NCI-H2081 (cell line): Measurements from ENCODE around the gene ENOX2.

ENCODE experiments used
- DNase-seq, 2 experiments: peaks; one replicate each; lab custom pipeline; 2025; lab: John Stamatoyannopoulos, UW

Gene ENOX2

GRCh38 chrX:130699618-130700017 is 203.4 kb downstream of the ENOX2 start:
- no peak for DNase-seq

- DNase-seq, result no peak
These were observed 206.5 kb downstream of the ENOX2 start for GRCh38 chrX:130696542-130696941.

- no peak for DNase-seq
These were observed 207.1 kb downstream of the ENOX2 start for GRCh38 chrX:130695931-130696330.

GRCh38 chrX:130694983-130695382 is 208.0 kb downstream of the ENOX2 start:
- DNase-seq, result no peak

DNA sequence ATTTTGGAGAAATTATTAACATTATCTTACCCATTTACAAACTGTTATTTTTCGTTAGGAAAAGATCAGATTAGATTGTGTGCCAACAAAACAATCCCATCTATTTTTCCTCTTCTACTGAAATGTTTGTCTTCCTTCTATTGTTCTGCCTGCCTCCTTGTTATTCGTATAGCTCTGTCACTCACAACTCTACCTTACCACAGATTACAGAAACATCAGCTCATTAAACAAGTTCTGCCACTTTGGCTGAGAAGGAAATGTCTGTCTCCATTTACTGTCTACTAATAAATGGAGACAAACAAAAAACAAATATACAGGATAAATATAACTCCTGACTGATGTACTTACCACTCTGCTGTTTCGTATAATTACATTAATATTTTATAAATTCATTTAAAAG is 211.4 kb downstream of the ENOX2 start:
- no peak for DNase-seq

DNA sequence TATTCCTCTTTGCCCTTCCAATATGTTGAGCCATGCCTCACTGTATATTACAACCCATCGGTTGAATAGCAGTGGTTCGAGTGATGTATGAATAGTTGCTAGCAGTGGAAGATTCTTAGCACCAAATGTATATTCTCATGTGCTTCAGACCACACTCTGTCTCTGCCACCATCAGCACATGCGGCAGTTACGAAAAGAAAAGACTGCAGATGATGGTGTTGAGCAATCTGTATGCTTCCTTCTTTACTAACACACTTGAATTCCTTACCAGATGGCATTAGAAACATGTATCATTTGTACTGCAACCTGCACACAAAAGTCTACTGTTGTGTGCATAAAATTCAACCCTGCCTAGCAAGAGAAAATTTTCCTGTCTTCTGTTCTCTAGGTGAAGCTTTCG is 214.6 kb downstream of the ENOX2 start:
- DNase-seq, result no peak

- no peak for DNase-seq
These were observed 220.0 kb downstream of the ENOX2 start for GRCh38 chrX:130682990-130683389.

- DNase-seq, result no peak
These were observed 222.6 kb downstream of the ENOX2 start for GRCh38 chrX:130680164-130681035.

- DNase-seq, result no peak
These were observed 226.1 kb downstream of the ENOX2 start for GRCh38 chrX:130676861-130677260.

GRCh38 chrX:130672214-130672613 is 230.8 kb downstream of the ENOX2 start:
- no peak for DNase-seq

GRCh38 chrX:130669233-130669632 is 233.8 kb downstream of the ENOX2 start:
- DNase-seq, result no peak

DNA sequence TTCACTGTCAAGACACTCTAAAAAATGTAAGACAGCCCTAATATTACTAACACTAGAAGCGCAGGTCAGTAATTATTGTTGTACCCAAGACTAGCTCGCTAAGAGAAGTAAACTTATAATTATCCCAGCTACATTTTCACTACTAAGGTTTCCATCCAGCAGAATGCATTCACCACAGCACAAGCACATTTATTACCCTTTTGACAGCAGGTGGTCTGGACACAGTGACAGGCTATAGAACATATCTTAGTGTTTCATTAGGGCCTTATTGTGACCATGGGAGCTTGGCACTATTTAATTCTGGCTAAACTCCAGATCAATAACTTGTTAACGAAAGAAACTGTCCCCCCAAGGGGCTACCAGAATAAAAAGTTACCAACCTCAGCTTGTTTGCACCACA is 237.7 kb downstream of the ENOX2 start:
- DNase-seq, result no peak

DNA sequence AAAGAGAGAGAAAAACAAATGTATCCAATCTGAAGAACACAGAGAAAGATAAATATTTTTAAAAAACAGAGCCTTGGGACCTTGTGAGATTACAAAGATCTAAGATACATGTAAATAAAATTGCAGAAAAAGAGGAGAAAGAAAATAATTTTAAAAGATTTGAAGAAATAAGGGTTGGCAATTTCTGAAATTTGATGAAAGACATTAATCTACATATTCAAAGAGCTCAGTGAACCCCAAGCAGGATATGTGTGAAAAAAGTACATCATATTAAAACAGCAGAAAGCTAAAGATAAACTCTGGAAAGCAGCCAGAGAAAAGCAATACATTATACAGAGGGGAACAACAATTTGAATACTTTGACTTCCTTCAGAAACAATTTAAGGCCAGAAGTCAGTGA is 244.7 kb downstream of the ENOX2 start:
- no peak for DNase-seq

DNA sequence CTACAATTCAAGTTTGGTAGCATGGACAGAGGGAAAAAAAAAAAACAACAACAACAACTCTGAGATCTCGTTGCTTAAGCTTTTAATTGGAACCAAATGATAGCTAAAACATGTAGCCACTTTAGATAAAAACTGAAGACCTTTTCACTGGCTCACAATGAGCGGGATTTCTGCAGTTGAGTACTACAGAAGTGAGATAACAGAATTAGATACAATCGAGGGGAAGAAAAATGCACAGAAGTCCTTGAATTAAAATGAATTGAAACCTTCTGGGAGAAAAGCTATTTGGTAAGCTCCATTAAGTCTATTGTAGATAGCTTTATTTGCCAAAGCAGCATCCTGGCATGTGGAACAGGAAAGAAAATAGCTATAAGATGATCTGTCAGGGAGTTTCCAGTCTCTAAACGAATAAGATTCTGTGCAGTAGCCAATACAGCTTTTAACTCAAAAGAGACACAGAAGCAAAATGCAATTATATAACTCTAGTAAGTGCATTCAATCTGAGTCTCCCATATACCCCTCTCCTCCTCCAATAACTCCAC is 248.5 kb downstream of the ENOX2 start:
- DNase-seq, result no peak

GRCh38 chrX:130652824-130653578 is 250.0 kb downstream of the ENOX2 start:
- DNase-seq, result no peak

- no peak for DNase-seq
These were observed 253.3 kb downstream of the ENOX2 start for GRCh38 chrX:130649738-130650137.

GRCh38 chrX:130647468-130647867 is 255.5 kb downstream of the ENOX2 start:
- DNase-seq, result no peak

- DNase-seq, result no peak
These were observed 256.9 kb downstream of the ENOX2 start for GRCh38 chrX:130645955-130646583.

- no peak for DNase-seq
These were observed 265.4 kb downstream of the ENOX2 start for GRCh38 chrX:130637591-130637990.

DNA sequence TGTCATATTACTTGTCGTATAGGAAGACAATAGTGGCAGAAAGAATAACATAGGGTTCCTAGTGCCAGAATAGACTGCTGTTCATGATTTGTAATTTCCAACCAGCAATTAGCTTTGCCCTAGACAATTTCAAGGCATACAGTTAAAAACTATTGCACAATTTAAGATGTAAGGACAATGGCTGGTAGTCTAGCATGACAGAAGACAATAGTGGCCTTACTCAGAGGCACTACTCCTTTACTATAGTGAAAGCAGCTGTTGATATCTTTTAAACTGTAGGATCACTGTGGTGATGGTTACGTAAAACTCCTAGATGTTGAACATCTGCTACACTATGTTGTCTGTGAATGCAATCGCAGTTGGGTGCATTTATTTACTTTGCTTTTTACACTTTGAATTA is 266.7 kb downstream of the ENOX2 start:
- no peak for DNase-seq

DNA sequence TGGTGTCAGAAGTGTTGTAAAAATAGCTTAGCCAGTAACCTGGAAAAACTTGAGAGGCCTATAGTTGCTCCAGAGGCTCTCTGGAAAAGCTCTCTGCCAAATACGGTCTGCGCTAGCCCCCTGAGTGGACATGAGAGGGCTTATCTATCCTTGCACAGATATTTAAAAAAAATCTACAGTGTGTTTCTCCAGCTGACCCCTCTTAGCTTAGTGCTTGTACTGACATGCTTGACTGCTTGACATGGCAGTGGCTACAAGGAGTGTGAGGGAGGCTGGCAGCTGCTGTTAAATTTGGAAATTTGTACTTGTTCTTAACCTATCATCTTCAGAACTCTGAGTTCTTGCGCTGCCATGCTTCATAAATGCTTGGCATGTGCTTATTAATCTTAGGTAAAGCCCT is 272.0 kb downstream of the ENOX2 start:
- no peak for DNase-seq

DNA sequence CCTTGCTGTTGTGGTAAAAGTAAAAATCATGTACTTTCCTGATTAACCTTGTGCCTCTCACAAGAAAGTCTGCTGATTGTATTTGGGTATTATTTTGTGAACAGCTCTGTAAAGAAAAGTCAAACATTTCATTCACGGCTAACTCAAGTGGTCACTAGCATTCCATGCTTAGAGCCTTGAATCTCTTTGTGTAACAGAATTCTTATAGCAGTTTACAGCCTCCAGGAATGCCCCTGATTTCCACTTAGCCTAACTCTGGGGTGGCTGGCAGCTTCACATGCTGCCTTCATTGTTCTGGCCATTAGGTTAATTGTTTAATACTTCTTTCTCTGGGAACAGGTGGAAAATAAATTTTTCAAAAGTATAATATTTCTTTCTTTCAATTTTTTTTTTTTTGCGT is 274.5 kb downstream of the ENOX2 start:
- DNase-seq, result no peak

GRCh38 chrX:130626521-130626920 is 276.5 kb downstream of the ENOX2 start:
- DNase-seq, result no peak
